Measurements from ENCODE around the gene SPTBN5. TPM values are rescaled to one million over a fixed set of nuclear protein-coding genes. Genes with fewer than 3 reads are reported as not detected.
A peak's percentile ranks its signal among the peaks of the same experiment; 100 is the strongest.

The SPTBN5 gene
- total RNA-seq, 1 experiment from 2014 or later = 3.2 TPM

GRCh38 chr15:41865490-41866055 is 28.3 kb downstream of the SPTBN5 start:
- ChIA-PET POLR2A (ENCODE audit: low non-redundant PET) (no interaction called here), CTCF (no interaction called here)
- TF ChIP-seq CTCF (conservative IDR thresholded peaks at IDR 0.05; ENCODE audit: low read depth, low read length) (no peak), EZH2 (IDR thresholded peaks at IDR 0.05; ENCODE audit: borderline replicate concordance, low read depth, low read length, poor library complexity, severe bottlenecking) (no peak)

GRCh38 chr15:41862515-41863116 is 31.2 kb downstream of the SPTBN5 start:
- peak; percentile 78 for DNase-seq (ENCODE audit: low spot score)
- no TSS peak for BruUV-seq (replicated peaks)
- no peaks in the 10 kb centered on the region for H3K9me3 ChIP-seq (ENCODE audit: low read depth, low read length, poor library complexity, severe bottlenecking)
- ChIA-PET POLR2A (ENCODE audit: low non-redundant PET) (no interaction called here), CTCF (no interaction called here)
- H3K4me3 ChIP-seq (ENCODE audit: low read depth, low read length, poor library complexity, severe bottlenecking) = no peak overlapping the region
- peaks cover 7% of the 10 kb centered on the region for H3K4me1 ChIP-seq (ENCODE audit: insufficient read depth, low read length, poor library complexity, severe bottlenecking)
- H3K27me3 ChIP-seq (replicated peaks; ENCODE audit: insufficient read depth, low read depth, low read length, poor library complexity) = no peaks in the 10 kb centered on the region
- intact Hi-C loops (cut with micrococcal nuclease; ENCODE audit: unreplicated experiment) = no loop called here
- no peaks in the 10 kb centered on the region for H3K36me3 ChIP-seq (ENCODE audit: insufficient read depth, low read length, poor library complexity, severe bottlenecking)
- H3K27ac ChIP-seq (ENCODE audit: low read depth, low read length, poor library complexity, severe bottlenecking) = no peak overlapping the region
- TF ChIP-seq EZH2 (IDR thresholded peaks at IDR 0.05; ENCODE audit: borderline replicate concordance, low read depth, low read length, poor library complexity, severe bottlenecking) = no peak
- no peak for TF ChIP-seq CTCF (conservative IDR thresholded peaks at IDR 0.05; ENCODE audit: low read depth, low read length)

More at GRCh38 chr15:41865490-41866055, 28.3 kb downstream of the SPTBN5 start:
- H3K4me3 ChIP-seq (ENCODE audit: low read depth, low read length, poor library complexity, severe bottlenecking) = no peak overlapping the region
- H3K9me3 ChIP-seq (ENCODE audit: low read depth, low read length, poor library complexity, severe bottlenecking) = no peaks in the 10 kb centered on the region
- H3K27me3 ChIP-seq (replicated peaks; ENCODE audit: insufficient read depth, low read depth, low read length, poor library complexity) = no peaks in the 10 kb centered on the region
- BruUV-seq (replicated peaks) = no TSS peak
- H3K27ac ChIP-seq (ENCODE audit: low read depth, low read length, poor library complexity, severe bottlenecking) = no peak overlapping the region
- no peak for DNase-seq (ENCODE audit: low spot score)
- H3K36me3 ChIP-seq (ENCODE audit: insufficient read depth, low read length, poor library complexity, severe bottlenecking) = no peaks in the 10 kb centered on the region
- intact Hi-C loops (cut with micrococcal nuclease; ENCODE audit: unreplicated experiment) = no loop called here
- H3K4me1 ChIP-seq (ENCODE audit: insufficient read depth, low read length, poor library complexity, severe bottlenecking) = peaks cover 7% of the 10 kb centered on the region

GRCh38 chr15:41861736-41862356 is 32.0 kb downstream of the SPTBN5 start:
- H3K36me3 ChIP-seq (ENCODE audit: insufficient read depth, low read length, poor library complexity, severe bottlenecking) = no peaks in the 10 kb centered on the region
- intact Hi-C loops (cut with micrococcal nuclease; ENCODE audit: unreplicated experiment) = no loop called here
- BruUV-seq (replicated peaks) = no TSS peak
- no peak for TF ChIP-seq EZH2 (IDR thresholded peaks at IDR 0.05; ENCODE audit: borderline replicate concordance, low read depth, low read length, poor library complexity, severe bottlenecking)
- no peak for TF ChIP-seq CTCF (conservative IDR thresholded peaks at IDR 0.05; ENCODE audit: low read depth, low read length)
- H3K4me1 ChIP-seq (ENCODE audit: insufficient read depth, low read length, poor library complexity, severe bottlenecking) = peaks cover 7% of the 10 kb centered on the region
- H3K27ac ChIP-seq (ENCODE audit: low read depth, low read length, poor library complexity, severe bottlenecking) = no peak overlapping the region
- CTCF ChIA-PET = no interaction called here
- no peaks in the 10 kb centered on the region for H3K9me3 ChIP-seq (ENCODE audit: low read depth, low read length, poor library complexity, severe bottlenecking)
- H3K4me3 ChIP-seq (ENCODE audit: low read depth, low read length, poor library complexity, severe bottlenecking) = no peak overlapping the region
- POLR2A ChIA-PET (ENCODE audit: low non-redundant PET) = no interaction called here
- H3K27me3 ChIP-seq (replicated peaks; ENCODE audit: insufficient read depth, low read depth, low read length, poor library complexity) = no peaks in the 10 kb centered on the region
- DNase-seq (ENCODE audit: low spot score) = no peak

Data from A673 (cell line).